SK-N-SH (cell line): ENCODE results near the gene TBL1X. TPM values are rescaled to one million over a fixed set of nuclear protein-coding genes. Genes with fewer than 3 reads are reported as not detected.

ENCODE experiments used
- CTCF ChIA-PET: fragments of 300-600, 350-600 bp; formaldehyde crosslinking; extraction: SDS; loops from one replicate; lab custom pipeline; 2021; lab: Yijun Ruan, JAX
- POLR2A ChIA-PET: fragments of 350-600 bp; sonication (Branson Sonifier 250); formaldehyde crosslinking; extraction: SDS; loops from one replicate; lab custom pipeline; 2020; ENCODE audit warnings: antibody characterized with exemption, inconsistent platforms; lab: Yijun Ruan, JAX
- DNase-seq: peaks from one replicate; pipeline ENCODE4 v3.0.0; 2012
- H2AFZ ChIP-seq: fragments of 200-600 bp; sonication (generic); 2 replicates; pipeline ENCODE4 v1.8.1; 2016; ENCODE audit warnings: antibody characterized with exemption, mild to moderate bottlenecking, low read depth
- H3F3A ChIP-seq: fragments of 200-600 bp; sonication (generic); replicated peaks from 2 replicates; pipeline ENCODE3; 2016; ENCODE audit warnings: antibody characterized with exemption, mild to moderate bottlenecking; ENCODE audit not compliant: insufficient read depth
- H3K27ac ChIP-seq, 2 experiments: fragments of 200-500 bp in 1 of 2; fragments of 200-600 bp in 1 of 2; sonication (Bioruptor generic) in 1 of 2; sonication (generic), shearing (Covaris generic) in 1 of 2; 2 replicates each; pipeline versions ENCODE4 v1.5.1 to v1.6.1; 2014 to 2016; ENCODE audit warnings: low read depth in 2 of 2, inconsistent platforms in 1 of 2, low read length in 1 of 2, mild to moderate bottlenecking in 1 of 2, mixed read lengths in 1 of 2
- H3K27me3 ChIP-seq: fragments of 200-600 bp; sonication (generic), shearing (Covaris generic); 2 replicates; pipeline ENCODE4 v1.6.1; 2016; ENCODE audit warnings: mixed run types; ENCODE audit not compliant: insufficient read depth
- H3K36me3 ChIP-seq, 2 experiments: fragments of 200-500 bp in 1 of 2; fragments of 200-600 bp in 1 of 2; sonication (Bioruptor generic) in 1 of 2; sonication (generic) in 1 of 2; replicated peaks in 1 of 2; 2 replicates each; pipeline versions ENCODE3 to v1.5.1; 2014 to 2016; ENCODE audit warnings: low read length in 1 of 2, mild to moderate bottlenecking in 1 of 2; ENCODE audit not compliant: insufficient read depth in 2 of 2, control insufficient read depth in 1 of 2
- H3K4me1 ChIP-seq, 2 experiments: fragments of 200-500 bp in 1 of 2; fragments of 200-600 bp in 1 of 2; sonication (Bioruptor generic) in 1 of 2; sonication (generic), shearing (Covaris generic) in 1 of 2; 2 replicates each; pipeline versions ENCODE4 v1.5.1 to v1.6.1; 2014 to 2016; ENCODE audit warnings: low read depth in 1 of 2, low read length in 1 of 2, mixed run types in 1 of 2; ENCODE audit not compliant: insufficient read depth in 2 of 2, control insufficient read depth in 1 of 2
- H3K4me2 ChIP-seq: fragments of 200-600 bp; sonication (generic), shearing (Covaris generic); 2 replicates; pipeline ENCODE4 v1.6.1; 2017; ENCODE audit warnings: mixed run types
- H3K4me3 ChIP-seq, 2 experiments: fragments of 200-500 bp in 1 of 2; fragments of 200-600 bp in 1 of 2; sonication (Bioruptor generic) in 1 of 2; sonication (generic), shearing (Covaris generic) in 1 of 2; 2 replicates each; pipeline versions ENCODE4 v1.5.1 to v1.8.1; 2014 to 2016; ENCODE audit warnings: low read depth in 2 of 2, inconsistent platforms in 1 of 2, low read length in 1 of 2, mild to moderate bottlenecking in 1 of 2, mixed read lengths in 1 of 2, moderate library complexity in 1 of 2
- H3K79me2 ChIP-seq: fragments of 200-600 bp; sonication (generic); 2 replicates; pipeline ENCODE4 v1.8.1; 2017; ENCODE audit warnings: mild to moderate bottlenecking; ENCODE audit not compliant: insufficient read depth
- H3K9ac ChIP-seq: fragments of 200-600 bp; sonication (generic); 2 replicates; pipeline ENCODE4 v1.6.1; 2017; ENCODE audit warnings: mixed run types
- H3K9me2 ChIP-seq: fragments of 200-600 bp; sonication (generic); 2 replicates; pipeline ENCODE4 v1.6.1; 2017; ENCODE audit warnings: mixed run types
- H3K9me3 ChIP-seq: fragments of 200-600 bp; sonication (generic); 2 replicates; pipeline ENCODE4 v1.6.1; 2017; ENCODE audit warnings: mixed run types, mild to moderate bottlenecking, moderate library complexity
- H4K20me1 ChIP-seq: fragments of 200-600 bp; sonication (generic); 2 replicates; pipeline ENCODE4 v1.6.1; 2017; ENCODE audit warnings: mild to moderate bottlenecking, mixed run types; ENCODE audit not compliant: insufficient read depth
- EP300 ChIP-seq, 2 experiments: IDR thresholded peaks; 2 replicates each; pipeline versions ENCODE4 v1.4.0 to v1.6.1; 2012; ENCODE audit warnings: borderline replicate concordance in 1 of 2, low read depth in 1 of 2, low read length in 1 of 2
- EZH2phosphoT487 ChIP-seq: fragments of 200-600 bp; sonication (generic); IDR thresholded peaks from 2 replicates; pipeline ENCODE4 v1.6.1; 2017; ENCODE audit warnings: low read depth, mixed run types, mild to moderate bottlenecking, antibody characterized with exemption, moderate library complexity, borderline replicate concordance
- FOXJ3 ChIP-seq: sonication (generic); formaldehyde crosslinking; IDR thresholded peaks from 2 replicates; pipeline ENCODE4 v1.5.1; 2020; ENCODE audit warnings: mild to moderate bottlenecking, missing genetic modification reagents
- FOXM1 ChIP-seq: IDR thresholded peaks from 2 replicates; pipeline ENCODE4 v1.4.0; 2012; ENCODE audit warnings: low read depth, mild to moderate bottlenecking
- GABPA ChIP-seq: IDR thresholded peaks from 2 replicates; pipeline ENCODE4 v1.4.0; 2012; ENCODE audit warnings: low read depth, mild to moderate bottlenecking
- GATA2 ChIP-seq: sonication (generic); formaldehyde crosslinking; IDR thresholded peaks from 2 replicates; pipeline ENCODE4 v1.5.0; 2020; ENCODE audit warnings: mild to moderate bottlenecking, missing genetic modification reagents
- JUND ChIP-seq: IDR thresholded peaks from 2 replicates; pipeline ENCODE4 v1.4.0; 2012
- MEF2A ChIP-seq: IDR thresholded peaks from 2 replicates; pipeline ENCODE4 v1.4.0; 2012; ENCODE audit warnings: low read depth, borderline replicate concordance
- NFIC ChIP-seq: IDR thresholded peaks from 2 replicates; pipeline ENCODE4 v1.4.0; 2012; ENCODE audit warnings: borderline replicate concordance
- RAD21 ChIP-seq: IDR thresholded peaks from 2 replicates; pipeline ENCODE4 v1.6.1; 2012; ENCODE audit warnings: mild to moderate bottlenecking, low read length
- SIN3A ChIP-seq: IDR thresholded peaks from 2 replicates; pipeline ENCODE4 v1.6.1; 2012; ENCODE audit warnings: low read depth, mild to moderate bottlenecking, low read length, moderate library complexity, borderline replicate concordance
- SMC3 ChIP-seq: IDR thresholded peaks from 2 replicates; pipeline ENCODE4 v1.6.1; 2012; ENCODE audit warnings: low read depth, low read length, improper control_type of control experiment
- TAF1 ChIP-seq: IDR thresholded peaks from 2 replicates; pipeline ENCODE4 v1.6.1; 2012; ENCODE audit warnings: low read depth, mild to moderate bottlenecking, low read length, moderate library complexity, borderline replicate concordance
- TCF12 ChIP-seq: IDR thresholded peaks from 2 replicates; pipeline ENCODE4 v1.4.0; 2012
- WGBS: methylation state at CpG from one replicate; pipeline ENCODE4 v1.1.6; 2017; ENCODE audit warnings: low lambda C conversion rate; 5-methylcytosine and 5-hydroxymethylcytosine counted together
- polyA plus RNA-seq, 3 experiments: library from polyadenylated mRNA; depleted of rRNA; stranded (reverse); fragments of >200 nt; gene quantifications; 2 replicates each; pipeline ENCODE4 v1.2.3, GENCODE V29; 2012
- TF ChIP-seq, protein P1 (sequence below): IDR thresholded peaks from 2 replicates; pipeline ENCODE4; 2012
- TF ChIP-seq, protein P2 (sequence below): fragments of 200-600 bp; sonication (generic); IDR thresholded peaks from 2 replicates; pipeline ENCODE4 v1.6.1; 2017; ENCODE audit warnings: antibody characterized with exemption, mild to moderate bottlenecking, moderate library complexity
- TF ChIP-seq, protein P3 (sequence below): IDR thresholded peaks from 2 replicates; pipeline ENCODE4 v1.4.0; 2012; ENCODE audit warnings: low read depth, borderline replicate concordance
- TF ChIP-seq, protein P4 (sequence below): IDR thresholded peaks from 2 replicates; pipeline ENCODE4 v1.6.1; 2012; ENCODE audit warnings: mild to moderate bottlenecking, low read depth, low read length, moderate library complexity

The TBL1X gene
- polyA plus RNA-seq, 1 of the 3 experiments (the other 2 are of a cell fraction): 10.6 TPM

DNA sequence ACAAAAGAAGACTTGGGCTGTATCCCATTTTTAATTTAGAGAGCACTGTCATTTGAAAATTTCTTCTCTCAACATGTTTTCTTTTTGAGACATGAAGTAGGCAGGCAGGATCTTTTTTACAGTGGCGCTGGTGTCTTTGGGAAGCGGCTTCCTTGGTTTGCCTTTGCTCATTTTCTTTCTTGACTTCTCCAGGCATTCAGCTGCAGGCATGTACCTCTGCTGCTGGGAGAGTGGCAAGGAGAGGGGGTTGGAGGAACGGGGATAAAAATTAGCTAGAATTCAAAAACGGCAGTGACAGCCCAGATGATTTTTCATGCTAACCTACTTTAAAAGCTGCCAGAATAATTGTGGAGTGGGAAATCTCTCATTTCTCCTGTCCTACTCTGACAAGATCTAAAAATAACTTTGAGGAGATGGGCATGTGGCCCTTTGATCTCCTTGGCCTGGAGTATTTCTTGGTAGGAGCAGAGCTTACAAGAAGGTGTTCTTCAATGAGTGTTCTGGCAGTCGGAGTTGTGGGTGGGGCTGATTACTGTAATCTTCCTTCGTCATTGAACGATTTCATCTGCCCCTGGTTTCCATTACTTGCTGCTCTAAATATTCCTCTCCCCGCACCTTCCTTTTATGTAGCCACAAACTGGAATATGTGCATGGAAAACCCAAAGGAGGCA lies 54.8 kb downstream of the TBL1X start:
- H3F3A ChIP-seq: no peaks in the 10 kb centered on the region
- no peak overlapping the region for H3K9ac ChIP-seq
- peaks cover 11% of the 10 kb centered on the region; the same call in 1 of the 2 replicates for H3K79me2 ChIP-seq
- no peak overlapping the region for H3K4me2 ChIP-seq
- no peak overlapping the region for H3K27ac ChIP-seq
- H3K4me3 ChIP-seq: no peak overlapping the region
- ChIA-PET POLR2A (no interaction called here), CTCF (no interaction called here)
- 0 out of 2 replicates have a peak, but pooled peaks cover 5% of the 10 kb centered on the region for H4K20me1 ChIP-seq
- DNase-seq: no peak
- 46% methylated on average over 8 of the region's 8 CpGs for WGBS
- H3K9me2 ChIP-seq: no peaks in the 10 kb centered on the region
- H2AFZ ChIP-seq: no peak overlapping the region
- H3K36me3 ChIP-seq: no peaks in the 10 kb centered on the region
- H3K9me3 ChIP-seq: no peaks in the 10 kb centered on the region
- no peaks in the 10 kb centered on the region for H3K27me3 ChIP-seq
- TF ChIP-seq NFIC: no peak
- TF ChIP-seq RAD21: no peak
- no peak for TF ChIP-seq TAF1
- TF ChIP-seq, protein P1, sequence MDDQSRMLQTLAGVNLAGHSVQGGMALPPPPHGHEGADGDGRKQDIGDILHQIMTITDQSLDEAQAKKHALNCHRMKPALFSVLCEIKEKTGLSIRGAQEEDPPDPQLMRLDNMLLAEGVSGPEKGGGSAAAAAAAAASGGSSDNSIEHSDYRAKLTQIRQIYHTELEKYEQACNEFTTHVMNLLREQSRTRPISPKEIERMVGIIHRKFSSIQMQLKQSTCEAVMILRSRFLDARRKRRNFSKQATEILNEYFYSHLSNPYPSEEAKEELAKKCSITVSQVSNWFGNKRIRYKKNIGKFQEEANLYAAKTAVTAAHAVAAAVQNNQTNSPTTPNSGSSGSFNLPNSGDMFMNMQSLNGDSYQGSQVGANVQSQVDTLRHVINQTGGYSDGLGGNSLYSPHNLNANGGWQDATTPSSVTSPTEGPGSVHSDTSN: no peak
- TF ChIP-seq, protein P2, sequence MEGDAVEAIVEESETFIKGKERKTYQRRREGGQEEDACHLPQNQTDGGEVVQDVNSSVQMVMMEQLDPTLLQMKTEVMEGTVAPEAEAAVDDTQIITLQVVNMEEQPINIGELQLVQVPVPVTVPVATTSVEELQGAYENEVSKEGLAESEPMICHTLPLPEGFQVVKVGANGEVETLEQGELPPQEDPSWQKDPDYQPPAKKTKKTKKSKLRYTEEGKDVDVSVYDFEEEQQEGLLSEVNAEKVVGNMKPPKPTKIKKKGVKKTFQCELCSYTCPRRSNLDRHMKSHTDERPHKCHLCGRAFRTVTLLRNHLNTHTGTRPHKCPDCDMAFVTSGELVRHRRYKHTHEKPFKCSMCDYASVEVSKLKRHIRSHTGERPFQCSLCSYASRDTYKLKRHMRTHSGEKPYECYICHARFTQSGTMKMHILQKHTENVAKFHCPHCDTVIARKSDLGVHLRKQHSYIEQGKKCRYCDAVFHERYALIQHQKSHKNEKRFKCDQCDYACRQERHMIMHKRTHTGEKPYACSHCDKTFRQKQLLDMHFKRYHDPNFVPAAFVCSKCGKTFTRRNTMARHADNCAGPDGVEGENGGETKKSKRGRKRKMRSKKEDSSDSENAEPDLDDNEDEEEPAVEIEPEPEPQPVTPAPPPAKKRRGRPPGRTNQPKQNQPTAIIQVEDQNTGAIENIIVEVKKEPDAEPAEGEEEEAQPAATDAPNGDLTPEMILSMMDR: no peak
- no peak for TF ChIP-seq JUND
- TF ChIP-seq GABPA: no peak
- no peak for TF ChIP-seq GATA2 (CRISPR knock-in tag)
- no peak for TF ChIP-seq FOXJ3 (CRISPR knock-in tag)
- TF ChIP-seq SIN3A: no peak
- TF ChIP-seq SMC3: no peak
- TF ChIP-seq MEF2A: no peak
- TF ChIP-seq EZH2phosphoT487: no peak
- no peak for TF ChIP-seq TCF12
- TF ChIP-seq, protein P3, sequence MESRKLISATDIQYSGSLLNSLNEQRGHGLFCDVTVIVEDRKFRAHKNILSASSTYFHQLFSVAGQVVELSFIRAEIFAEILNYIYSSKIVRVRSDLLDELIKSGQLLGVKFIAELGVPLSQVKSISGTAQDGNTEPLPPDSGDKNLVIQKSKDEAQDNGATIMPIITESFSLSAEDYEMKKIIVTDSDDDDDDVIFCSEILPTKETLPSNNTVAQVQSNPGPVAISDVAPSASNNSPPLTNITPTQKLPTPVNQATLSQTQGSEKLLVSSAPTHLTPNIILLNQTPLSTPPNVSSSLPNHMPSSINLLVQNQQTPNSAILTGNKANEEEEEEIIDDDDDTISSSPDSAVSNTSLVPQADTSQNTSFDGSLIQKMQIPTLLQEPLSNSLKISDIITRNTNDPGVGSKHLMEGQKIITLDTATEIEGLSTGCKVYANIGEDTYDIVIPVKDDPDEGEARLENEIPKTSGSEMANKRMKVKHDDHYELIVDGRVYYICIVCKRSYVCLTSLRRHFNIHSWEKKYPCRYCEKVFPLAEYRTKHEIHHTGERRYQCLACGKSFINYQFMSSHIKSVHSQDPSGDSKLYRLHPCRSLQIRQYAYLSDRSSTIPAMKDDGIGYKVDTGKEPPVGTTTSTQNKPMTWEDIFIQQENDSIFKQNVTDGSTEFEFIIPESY: no peak
- TF ChIP-seq, protein P4, sequence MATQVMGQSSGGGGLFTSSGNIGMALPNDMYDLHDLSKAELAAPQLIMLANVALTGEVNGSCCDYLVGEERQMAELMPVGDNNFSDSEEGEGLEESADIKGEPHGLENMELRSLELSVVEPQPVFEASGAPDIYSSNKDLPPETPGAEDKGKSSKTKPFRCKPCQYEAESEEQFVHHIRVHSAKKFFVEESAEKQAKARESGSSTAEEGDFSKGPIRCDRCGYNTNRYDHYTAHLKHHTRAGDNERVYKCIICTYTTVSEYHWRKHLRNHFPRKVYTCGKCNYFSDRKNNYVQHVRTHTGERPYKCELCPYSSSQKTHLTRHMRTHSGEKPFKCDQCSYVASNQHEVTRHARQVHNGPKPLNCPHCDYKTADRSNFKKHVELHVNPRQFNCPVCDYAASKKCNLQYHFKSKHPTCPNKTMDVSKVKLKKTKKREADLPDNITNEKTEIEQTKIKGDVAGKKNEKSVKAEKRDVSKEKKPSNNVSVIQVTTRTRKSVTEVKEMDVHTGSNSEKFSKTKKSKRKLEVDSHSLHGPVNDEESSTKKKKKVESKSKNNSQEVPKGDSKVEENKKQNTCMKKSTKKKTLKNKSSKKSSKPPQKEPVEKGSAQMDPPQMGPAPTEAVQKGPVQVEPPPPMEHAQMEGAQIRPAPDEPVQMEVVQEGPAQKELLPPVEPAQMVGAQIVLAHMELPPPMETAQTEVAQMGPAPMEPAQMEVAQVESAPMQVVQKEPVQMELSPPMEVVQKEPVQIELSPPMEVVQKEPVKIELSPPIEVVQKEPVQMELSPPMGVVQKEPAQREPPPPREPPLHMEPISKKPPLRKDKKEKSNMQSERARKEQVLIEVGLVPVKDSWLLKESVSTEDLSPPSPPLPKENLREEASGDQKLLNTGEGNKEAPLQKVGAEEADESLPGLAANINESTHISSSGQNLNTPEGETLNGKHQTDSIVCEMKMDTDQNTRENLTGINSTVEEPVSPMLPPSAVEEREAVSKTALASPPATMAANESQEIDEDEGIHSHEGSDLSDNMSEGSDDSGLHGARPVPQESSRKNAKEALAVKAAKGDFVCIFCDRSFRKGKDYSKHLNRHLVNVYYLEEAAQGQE: no peak
- TF ChIP-seq FOXM1: no peak
- TF ChIP-seq EP300 (IDR thresholded peaks at IDR 0.05; ENCODE audit: borderline replicate concordance in 1 of 2, low read depth in 1 of 2, low read length in 1 of 2): no peak
- H3K4me1 ChIP-seq: no peaks in the 10 kb centered on the region
